ENCODE results near the gene GYG2.

GYG2 gene

DNA sequence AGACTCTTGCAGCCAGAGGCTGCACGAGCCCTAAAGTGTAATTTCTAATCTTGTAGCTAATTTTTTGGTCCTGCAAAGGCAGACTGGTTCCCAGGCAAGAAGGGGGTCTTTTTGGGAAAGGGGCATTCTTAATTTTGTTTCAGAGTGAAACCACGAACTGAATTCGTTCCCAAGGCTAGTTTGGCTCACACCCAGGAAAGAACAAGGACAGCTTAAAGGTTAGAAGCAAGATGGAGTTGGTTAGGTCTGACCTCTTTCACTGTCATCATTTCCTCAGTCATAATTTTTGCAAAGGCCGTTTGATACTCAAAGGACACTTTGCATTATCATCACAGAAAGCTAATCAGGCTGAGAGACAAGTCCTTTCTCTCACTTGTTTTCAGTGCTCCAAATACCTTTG, 46.0 kb upstream of the GYG2 start:
- no peak for DNase-seq
- H3K79me2 ChIP-seq (ENCODE audit: control insufficient read depth, insufficient read depth, low read length), result no peaks in the 10 kb centered on the region
- no peaks in the 10 kb centered on the region for H3K36me3 ChIP-seq (ENCODE audit: control insufficient read depth, insufficient read depth, low read length)
- no peak overlapping the region for H3K4me2 ChIP-seq (ENCODE audit: low read length)
- no peaks in the 10 kb centered on the region for H3K79me1 ChIP-seq (ENCODE audit: low read length)
- no CpG with 5 or more reads among the region's 4 CpGs for WGBS (ENCODE audit: extremely low coverage, insufficient coverage, low lambda C conversion rate)
- H2BK120ac ChIP-seq (ENCODE audit: low read depth, low read length), result peak overlapping the region; percentile 67
- peak overlapping the region; percentile 15 for H3K56ac ChIP-seq (ENCODE audit: low read length)
- H2BK15ac ChIP-seq (replicated peaks; ENCODE audit: low read depth), result no peak overlapping the region
- no peak overlapping the region for H3K4me3 ChIP-seq (ENCODE audit: low read length)
- no peaks in the 10 kb centered on the region for H3K27me3 ChIP-seq (ENCODE audit: insufficient read depth, low read length, poor library complexity)
- H3K4ac ChIP-seq (ENCODE audit: low read depth, low read length), result no peak overlapping the region
- H3K4me1 ChIP-seq (ENCODE audit: control insufficient read depth, low read depth, low read length), result peaks cover 2% of the 10 kb centered on the region
- H4K5ac ChIP-seq (ENCODE audit: low read length), result no peak overlapping the region
- H2BK5ac ChIP-seq (ENCODE audit: low read length), result no peak overlapping the region
- no peak overlapping the region for H4K8ac ChIP-seq (ENCODE audit: low read depth, low read length)
- H3K27ac ChIP-seq (ENCODE audit: low read depth, low read length), result no peak overlapping the region
- no peak overlapping the region for H3K23ac ChIP-seq (ENCODE audit: low read length)
- no peak overlapping the region for H3K18ac ChIP-seq (ENCODE audit: low read length)
- no peak overlapping the region for H3K9ac ChIP-seq (ENCODE audit: low read length)
- no peak overlapping the region for H2AK5ac ChIP-seq (ENCODE audit: low read length)

DNA sequence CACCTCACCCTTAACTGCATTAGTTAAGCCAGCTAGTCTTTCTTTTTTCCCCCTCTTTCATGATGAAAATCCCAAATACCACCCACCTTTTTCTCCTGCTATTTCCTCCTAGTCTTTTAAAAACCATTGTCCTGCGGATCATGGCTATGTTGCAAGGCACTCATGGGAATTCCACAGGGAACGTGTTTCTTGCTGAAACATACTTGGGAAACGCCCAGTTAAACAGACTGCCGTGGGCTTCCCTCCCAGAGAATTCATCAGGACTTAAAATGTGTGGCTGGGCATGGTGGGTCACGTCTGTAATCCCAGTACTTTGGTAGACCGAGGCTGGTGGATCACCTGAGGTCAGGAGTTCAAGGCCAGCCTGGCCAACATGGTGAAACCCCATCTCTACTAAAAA, 44.7 kb upstream of the GYG2 start:
- Histone ChIP-seq H2BK15ac (replicated peaks; ENCODE audit: low read depth) (no peak overlapping the region), H2BK120ac (ENCODE audit: low read depth, low read length) (peak overlapping the region; percentile 38), H3K27me3 (ENCODE audit: insufficient read depth, low read length, poor library complexity) (no peaks in the 10 kb centered on the region), H3K36me3 (ENCODE audit: control insufficient read depth, insufficient read depth, low read length) (no peaks in the 10 kb centered on the region), H3K79me1 (ENCODE audit: low read length) (no peaks in the 10 kb centered on the region), H2AK5ac (ENCODE audit: low read length) (no peak overlapping the region), H2BK5ac (ENCODE audit: low read length) (no peak overlapping the region), H3K18ac (ENCODE audit: low read length) (peak overlapping the region; percentile 13), H3K4me3 (ENCODE audit: low read length) (no peak overlapping the region), H3K9ac (ENCODE audit: low read length) (no peak overlapping the region), H3K27ac (ENCODE audit: low read depth, low read length) (no peak overlapping the region), H4K5ac (ENCODE audit: low read length) (no peak overlapping the region), H3K23ac (ENCODE audit: low read length) (no peak overlapping the region), H3K79me2 (ENCODE audit: control insufficient read depth, insufficient read depth, low read length) (no peaks in the 10 kb centered on the region), H4K8ac (ENCODE audit: low read depth, low read length) (no peak overlapping the region), H3K4ac (ENCODE audit: low read depth, low read length) (no peak overlapping the region), H3K56ac (ENCODE audit: low read length) (peak overlapping the region; percentile 15), H3K4me2 (ENCODE audit: low read length) (no peak overlapping the region), H3K4me1 (ENCODE audit: control insufficient read depth, low read depth, low read length) (peaks cover 2% of the 10 kb centered on the region)
- no peak for DNase-seq
- WGBS (ENCODE audit: extremely low coverage, insufficient coverage, low lambda C conversion rate), result no CpG with 5 or more reads among the region's 6 CpGs

DNA sequence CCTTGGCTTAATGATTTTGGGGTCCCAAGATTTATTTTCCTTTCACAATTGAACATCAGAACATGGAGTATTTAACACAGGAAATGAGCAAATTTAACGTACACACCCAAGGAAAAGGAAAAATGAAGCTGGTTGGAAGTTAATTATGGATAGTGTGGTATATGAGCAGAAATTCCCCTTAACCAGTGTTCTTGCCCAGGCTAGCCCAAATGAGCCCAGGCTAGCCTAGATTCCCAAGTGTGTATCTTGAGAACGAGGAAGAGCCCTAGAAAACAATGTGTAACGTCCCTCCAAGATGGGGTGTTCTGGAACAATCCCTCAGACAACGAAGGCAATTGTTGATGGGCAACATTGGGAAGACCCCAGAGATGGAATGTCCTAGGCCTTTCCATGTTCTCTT, 43.2 kb upstream of the GYG2 start:
- no peak overlapping the region for H3K4me3 ChIP-seq (ENCODE audit: low read length)
- no peaks in the 10 kb centered on the region for H3K36me3 ChIP-seq (ENCODE audit: control insufficient read depth, insufficient read depth, low read length)
- no peaks in the 10 kb centered on the region for H3K79me2 ChIP-seq (ENCODE audit: control insufficient read depth, insufficient read depth, low read length)
- H4K5ac ChIP-seq (ENCODE audit: low read length), result no peak overlapping the region
- no peak overlapping the region for H2BK15ac ChIP-seq (replicated peaks; ENCODE audit: low read depth)
- no peak overlapping the region for H2BK120ac ChIP-seq (ENCODE audit: low read depth, low read length)
- WGBS (ENCODE audit: extremely low coverage, insufficient coverage, low lambda C conversion rate), result no CpG with 5 or more reads among the region's 4 CpGs
- no peak overlapping the region for H2AK5ac ChIP-seq (ENCODE audit: low read length)
- no peak overlapping the region for H3K4me2 ChIP-seq (ENCODE audit: low read length)
- no peak overlapping the region for H2BK5ac ChIP-seq (ENCODE audit: low read length)
- no peak overlapping the region for H3K18ac ChIP-seq (ENCODE audit: low read length)
- peaks cover 2% of the 10 kb centered on the region for H3K4me1 ChIP-seq (ENCODE audit: control insufficient read depth, low read depth, low read length)
- no peak overlapping the region for H3K27ac ChIP-seq (ENCODE audit: low read depth, low read length)
- H3K56ac ChIP-seq (ENCODE audit: low read length), result no peak overlapping the region
- H3K79me1 ChIP-seq (ENCODE audit: low read length), result no peaks in the 10 kb centered on the region
- H3K9ac ChIP-seq (ENCODE audit: low read length), result no peak overlapping the region
- no peak for DNase-seq
- no peaks in the 10 kb centered on the region for H3K27me3 ChIP-seq (ENCODE audit: insufficient read depth, low read length, poor library complexity)
- no peak overlapping the region for H4K8ac ChIP-seq (ENCODE audit: low read depth, low read length)
- no peak overlapping the region for H3K23ac ChIP-seq (ENCODE audit: low read length)
- H3K4ac ChIP-seq (ENCODE audit: low read depth, low read length), result peak overlapping the region; percentile 48

DNA sequence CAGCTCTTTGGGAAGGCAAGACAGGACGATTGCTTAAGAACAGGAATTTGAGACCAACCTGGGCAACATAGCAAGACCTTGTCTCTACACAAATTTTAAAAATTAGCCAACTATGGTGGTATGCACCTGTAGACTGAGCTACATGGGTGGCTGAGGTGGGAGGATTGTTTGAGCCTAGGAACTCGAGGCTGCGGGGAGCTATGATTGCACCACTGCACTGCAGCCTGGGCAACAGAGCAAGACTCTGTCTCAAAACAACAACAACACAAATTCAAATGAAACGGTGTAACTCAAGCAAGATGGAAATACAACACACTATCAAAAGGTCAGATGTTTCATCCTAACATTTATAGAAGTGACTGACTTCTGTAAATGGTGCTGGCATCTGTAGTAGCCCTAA, 39.8 kb upstream of the GYG2 start:
- H4K8ac ChIP-seq (ENCODE audit: low read depth, low read length), result no peak overlapping the region
- H2BK120ac ChIP-seq (ENCODE audit: low read depth, low read length), result no peak overlapping the region
- H2AK5ac ChIP-seq (ENCODE audit: low read length), result no peak overlapping the region
- no peak overlapping the region for H3K56ac ChIP-seq (ENCODE audit: low read length)
- H3K18ac ChIP-seq (ENCODE audit: low read length), result no peak overlapping the region
- WGBS (ENCODE audit: extremely low coverage, insufficient coverage, low lambda C conversion rate), result no CpG with 5 or more reads among the region's 4 CpGs
- H3K23ac ChIP-seq (ENCODE audit: low read length), result no peak overlapping the region
- no peaks in the 10 kb centered on the region for H3K4me1 ChIP-seq (ENCODE audit: control insufficient read depth, low read depth, low read length)
- no peaks in the 10 kb centered on the region for H3K36me3 ChIP-seq (ENCODE audit: control insufficient read depth, insufficient read depth, low read length)
- H3K79me1 ChIP-seq (ENCODE audit: low read length), result no peaks in the 10 kb centered on the region
- no peak overlapping the region for H3K9ac ChIP-seq (ENCODE audit: low read length)
- H3K4ac ChIP-seq (ENCODE audit: low read depth, low read length), result no peak overlapping the region
- no peak overlapping the region for H3K4me2 ChIP-seq (ENCODE audit: low read length)
- no peaks in the 10 kb centered on the region for H3K79me2 ChIP-seq (ENCODE audit: control insufficient read depth, insufficient read depth, low read length)
- DNase-seq, result no peak
- H3K4me3 ChIP-seq (ENCODE audit: low read length), result no peak overlapping the region
- no peak overlapping the region for H4K5ac ChIP-seq (ENCODE audit: low read length)
- no peaks in the 10 kb centered on the region for H3K27me3 ChIP-seq (ENCODE audit: insufficient read depth, low read length, poor library complexity)
- H2BK15ac ChIP-seq (replicated peaks; ENCODE audit: low read depth), result no peak overlapping the region
- H2BK5ac ChIP-seq (ENCODE audit: low read length), result no peak overlapping the region
- no peak overlapping the region for H3K27ac ChIP-seq (ENCODE audit: low read depth, low read length)

DNA sequence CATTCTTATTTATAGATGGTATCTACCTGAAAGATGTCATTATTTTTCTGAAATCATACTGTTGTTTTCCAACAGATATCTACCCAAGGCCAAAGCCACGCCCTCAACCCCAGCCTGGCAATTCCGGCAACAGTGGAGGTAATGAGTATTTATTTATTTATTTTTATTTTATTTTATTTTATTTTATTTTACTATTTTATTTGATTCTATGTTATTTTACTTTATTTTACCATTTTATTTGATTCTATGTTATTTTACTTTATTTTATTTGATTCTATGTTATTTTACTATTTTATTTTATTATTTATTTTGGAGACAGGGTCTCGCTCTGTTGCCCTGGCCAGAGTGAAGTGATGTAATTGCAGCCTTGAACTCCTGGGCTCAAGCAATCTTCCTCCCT, 39.2 kb upstream of the GYG2 start:
- Histone ChIP-seq H2AK5ac (ENCODE audit: low read length) (no peak overlapping the region), H4K8ac (ENCODE audit: low read depth, low read length) (no peak overlapping the region), H2BK5ac (ENCODE audit: low read length) (no peak overlapping the region), H3K23ac (ENCODE audit: low read length) (no peak overlapping the region), H3K56ac (ENCODE audit: low read length) (no peak overlapping the region), H2BK120ac (ENCODE audit: low read depth, low read length) (no peak overlapping the region), H3K4me1 (ENCODE audit: control insufficient read depth, low read depth, low read length) (no peaks in the 10 kb centered on the region), H3K4me2 (ENCODE audit: low read length) (no peak overlapping the region), H3K9ac (ENCODE audit: low read length) (no peak overlapping the region), H3K27ac (ENCODE audit: low read depth, low read length) (no peak overlapping the region), H3K27me3 (ENCODE audit: insufficient read depth, low read length, poor library complexity) (no peaks in the 10 kb centered on the region), H3K18ac (ENCODE audit: low read length) (no peak overlapping the region), H2BK15ac (replicated peaks; ENCODE audit: low read depth) (no peak overlapping the region), H3K79me2 (ENCODE audit: control insufficient read depth, insufficient read depth, low read length) (no peaks in the 10 kb centered on the region), H4K5ac (ENCODE audit: low read length) (no peak overlapping the region), H3K36me3 (ENCODE audit: control insufficient read depth, insufficient read depth, low read length) (no peaks in the 10 kb centered on the region), H3K4ac (ENCODE audit: low read depth, low read length) (no peak overlapping the region), H3K4me3 (ENCODE audit: low read length) (no peak overlapping the region), H3K79me1 (ENCODE audit: low read length) (no peaks in the 10 kb centered on the region)
- no peak for DNase-seq
- no CpG with 5 or more reads among the region's 3 CpGs for WGBS (ENCODE audit: extremely low coverage, insufficient coverage, low lambda C conversion rate)

DNA sequence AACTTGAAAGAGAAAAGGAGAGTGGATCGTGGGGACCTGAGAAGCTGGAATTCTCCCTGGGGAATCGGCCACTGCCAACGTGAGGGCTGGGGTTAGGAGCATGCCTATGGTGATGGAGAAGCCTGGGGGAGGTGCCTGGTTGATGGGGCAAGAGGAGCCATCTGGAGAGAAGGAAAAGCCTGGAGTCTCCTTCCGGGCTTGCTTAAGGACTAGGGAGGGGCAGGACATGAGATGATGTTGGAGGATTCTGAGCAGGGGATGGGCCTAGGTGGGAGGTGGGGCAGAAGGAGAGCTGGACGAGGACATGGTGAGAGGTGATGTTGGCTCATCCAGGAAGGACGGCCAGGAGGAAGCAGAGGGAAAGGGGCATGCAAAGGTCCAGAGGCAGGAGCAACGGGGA, 35.0 kb upstream of the GYG2 start:
- no peaks in the 10 kb centered on the region for H3K27me3 ChIP-seq (ENCODE audit: insufficient read depth, low read length, poor library complexity)
- H3K4me3 ChIP-seq (ENCODE audit: low read length), result no peak overlapping the region
- H2BK120ac ChIP-seq (ENCODE audit: low read depth, low read length), result no peak overlapping the region
- no peak overlapping the region for H4K8ac ChIP-seq (ENCODE audit: low read depth, low read length)
- H2BK15ac ChIP-seq (replicated peaks; ENCODE audit: low read depth), result no peak overlapping the region
- WGBS (ENCODE audit: extremely low coverage, insufficient coverage, low lambda C conversion rate), result no CpG with 5 or more reads among the region's 7 CpGs
- no peaks in the 10 kb centered on the region for H3K79me2 ChIP-seq (ENCODE audit: control insufficient read depth, insufficient read depth, low read length)
- no peak overlapping the region for H3K56ac ChIP-seq (ENCODE audit: low read length)
- DNase-seq, result no peak
- H2AK5ac ChIP-seq (ENCODE audit: low read length), result no peak overlapping the region
- no peaks in the 10 kb centered on the region for H3K79me1 ChIP-seq (ENCODE audit: low read length)
- no peak overlapping the region for H3K4me2 ChIP-seq (ENCODE audit: low read length)
- no peak overlapping the region for H3K9ac ChIP-seq (ENCODE audit: low read length)
- H2BK5ac ChIP-seq (ENCODE audit: low read length), result no peak overlapping the region
- H3K27ac ChIP-seq (ENCODE audit: low read depth, low read length), result no peak overlapping the region
- H4K5ac ChIP-seq (ENCODE audit: low read length), result no peak overlapping the region
- H3K4ac ChIP-seq (ENCODE audit: low read depth, low read length), result no peak overlapping the region
- H3K36me3 ChIP-seq (ENCODE audit: control insufficient read depth, insufficient read depth, low read length), result no peaks in the 10 kb centered on the region
- no peaks in the 10 kb centered on the region for H3K4me1 ChIP-seq (ENCODE audit: control insufficient read depth, low read depth, low read length)
- H3K18ac ChIP-seq (ENCODE audit: low read length), result no peak overlapping the region
- H3K23ac ChIP-seq (ENCODE audit: low read length), result no peak overlapping the region

Data from mesendoderm (in vitro differentiated cells).